ENCODE results near the gene FOXR1.

The FOXR1 gene

DNA sequence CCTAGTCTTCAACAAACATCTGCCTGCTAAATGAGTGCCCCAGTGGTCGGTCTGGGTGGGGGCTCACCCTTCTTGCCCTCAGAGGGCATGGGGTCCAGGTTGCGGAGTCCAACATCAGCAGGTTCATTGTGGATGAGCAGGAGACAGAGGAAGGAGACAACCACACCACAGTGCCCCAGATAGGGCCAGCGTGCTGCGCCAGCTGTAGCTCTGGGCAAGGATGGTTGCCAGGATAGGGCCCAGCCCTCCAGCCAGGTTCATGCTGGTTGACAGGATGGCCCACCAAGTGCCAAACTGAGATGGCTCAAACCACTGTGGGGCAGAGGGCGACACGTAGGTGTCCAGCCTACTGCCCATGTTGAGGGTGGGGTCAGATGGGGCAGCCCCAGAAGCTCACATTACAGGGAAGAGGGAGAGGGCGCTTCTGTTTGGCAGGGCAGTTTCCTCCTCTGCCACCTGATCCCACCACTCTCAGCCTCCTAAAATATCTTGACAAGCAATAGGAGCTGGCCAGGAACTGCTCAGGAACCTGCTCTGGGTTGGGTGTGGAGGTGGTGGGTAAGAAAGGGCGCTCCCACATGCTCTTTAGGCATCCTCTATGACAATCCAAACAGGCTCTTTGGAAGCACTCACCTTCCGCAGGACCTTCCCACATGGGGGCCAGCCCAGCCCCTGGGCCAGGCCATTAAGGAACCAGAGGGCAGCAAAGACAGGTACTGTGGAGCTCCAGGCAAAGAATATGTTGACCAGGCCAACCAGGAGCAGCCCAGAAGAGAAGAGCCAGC lies 56.2 kb downstream of the FOXR1 start:
- ChIA-PET CTCF (interaction anchor here (1.7 kb wide), 1 partner anchor 9 kb away, joined by 7 read pairs; the partner anchor contains the start of genes RPS25 and TRAPPC4), POLR2A (no interaction called here)
- TF ChIP-seq, protein P1, sequence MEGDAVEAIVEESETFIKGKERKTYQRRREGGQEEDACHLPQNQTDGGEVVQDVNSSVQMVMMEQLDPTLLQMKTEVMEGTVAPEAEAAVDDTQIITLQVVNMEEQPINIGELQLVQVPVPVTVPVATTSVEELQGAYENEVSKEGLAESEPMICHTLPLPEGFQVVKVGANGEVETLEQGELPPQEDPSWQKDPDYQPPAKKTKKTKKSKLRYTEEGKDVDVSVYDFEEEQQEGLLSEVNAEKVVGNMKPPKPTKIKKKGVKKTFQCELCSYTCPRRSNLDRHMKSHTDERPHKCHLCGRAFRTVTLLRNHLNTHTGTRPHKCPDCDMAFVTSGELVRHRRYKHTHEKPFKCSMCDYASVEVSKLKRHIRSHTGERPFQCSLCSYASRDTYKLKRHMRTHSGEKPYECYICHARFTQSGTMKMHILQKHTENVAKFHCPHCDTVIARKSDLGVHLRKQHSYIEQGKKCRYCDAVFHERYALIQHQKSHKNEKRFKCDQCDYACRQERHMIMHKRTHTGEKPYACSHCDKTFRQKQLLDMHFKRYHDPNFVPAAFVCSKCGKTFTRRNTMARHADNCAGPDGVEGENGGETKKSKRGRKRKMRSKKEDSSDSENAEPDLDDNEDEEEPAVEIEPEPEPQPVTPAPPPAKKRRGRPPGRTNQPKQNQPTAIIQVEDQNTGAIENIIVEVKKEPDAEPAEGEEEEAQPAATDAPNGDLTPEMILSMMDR (IDR thresholded peaks at IDR 0.05; ENCODE audit: insufficient read depth, low read length, missing control alignments), result no peak
- no peak overlapping the region for H3K4me3 ChIP-seq (ENCODE audit: low read depth, low read length)
- no peak for DNase-seq (ENCODE audit: low read depth, low spot score)

GRCh38 chr11:119028346-119029068 lies 56.9 kb downstream of the FOXR1 start:
- ChIA-PET CTCF (interaction anchor here (1.7 to 3.4 kb wide), 2 partner anchors 10 to 14 kb away, joined by 7 to 38 read pairs; partner anchors contain the start of genes RPS25 and TRAPPC4), POLR2A (no interaction called here)
- no peak overlapping the region for H3K4me3 ChIP-seq (ENCODE audit: low read depth, low read length)
- no peak for DNase-seq (ENCODE audit: low read depth, low spot score)
- TF ChIP-seq, protein P1 (IDR thresholded peaks at IDR 0.05; ENCODE audit: insufficient read depth, low read length, missing control alignments), result no peak

GRCh38 chr11:119029069-119029339 lies 57.4 kb downstream of the FOXR1 start:
- CTCF ChIA-PET, result interaction anchor here (3.4 kb wide), 1 partner anchor 14 kb away, joined by 38 read pairs; no protein-coding TSS in a partner anchor

GRCh38 chr11:119029340-119030028 lies 57.9 kb downstream of the FOXR1 start:
- ChIA-PET POLR2A (no interaction called here), CTCF (interaction anchor here (3.4 to 4.7 kb wide), 2 partner anchors 9 to 13 kb away, joined by 38 to 54 read pairs; partner anchors contain the start of genes RPS25 and TRAPPC4)
- H3K4me3 ChIP-seq (ENCODE audit: low read depth, low read length), result peak overlapping the region; percentile 90; the same call in 1 of the 2 replicates
- TF ChIP-seq, protein P1 (IDR thresholded peaks at IDR 0.05; ENCODE audit: insufficient read depth, low read length, missing control alignments), result no peak
- DNase-seq (ENCODE audit: low read depth, low spot score), result no peak

More at GRCh38 chr11:119029069-119029339, 57.4 kb downstream of the FOXR1 start:
- DNase-seq (ENCODE audit: low read depth, low spot score), result no peak
- POLR2A ChIA-PET, result no interaction called here
- TF ChIP-seq, protein P1 (IDR thresholded peaks at IDR 0.05; ENCODE audit: insufficient read depth, low read length, missing control alignments), result no peak
- H3K4me3 ChIP-seq (ENCODE audit: low read depth, low read length), result no peak overlapping the region

DNA sequence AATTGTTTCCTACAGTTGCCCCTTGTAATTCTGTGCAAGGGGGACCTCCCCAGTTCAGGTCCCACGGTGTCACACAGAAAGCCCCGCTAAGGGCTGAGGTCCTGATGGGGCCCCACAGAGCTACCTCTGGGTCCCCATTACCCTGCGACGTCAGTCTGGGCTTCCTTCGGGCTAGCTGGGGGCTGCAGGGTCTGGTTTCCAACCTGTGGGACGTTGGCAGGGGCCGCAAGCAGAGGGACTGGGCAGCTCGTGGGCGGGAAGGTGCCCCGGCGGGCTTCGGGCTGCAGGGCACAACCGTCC lies 58.4 kb downstream of the FOXR1 start:
- POLR2A ChIA-PET, result no interaction called here
- no peak for DNase-seq (ENCODE audit: low read depth, low spot score)
- TF ChIP-seq, protein P1 (IDR thresholded peaks at IDR 0.05; ENCODE audit: insufficient read depth, low read length, missing control alignments), result no peak
- peak overlapping the region; percentile 90 for H3K4me3 ChIP-seq (ENCODE audit: low read depth, low read length)
- CTCF ChIA-PET, result interaction anchor here (0.8 to 4.7 kb wide), 5 partner anchors 9 to 166 kb away, joined by 3 to 54 read pairs (median 34); partner anchors contain the start of genes RPS25 and TRAPPC4

Data from AG04449 (cell line).